HepG2 (cell line): ENCODE results near the gene SLC2A13. TPM values are rescaled to one million over a fixed set of nuclear protein-coding genes. Genes with fewer than 3 reads are reported as not detected.

Experiments used
- FOXO4 ChIP-seq: sonication (generic); formaldehyde crosslinking; conservative IDR thresholded peaks from 2 replicates; pipeline ENCODE4 v1.8.1; 2023; ENCODE audit warnings: missing genetic modification reagents
- GABPB1 ChIP-seq: IDR thresholded peaks from 2 replicates; pipeline ENCODE4 v1.6.1; 2016; ENCODE audit warnings: mild to moderate bottlenecking, missing genetic modification reagents, moderate library complexity, missing compliant biosample characterization
- JARID2 ChIP-seq: sonication (generic); formaldehyde crosslinking; IDR thresholded peaks from 2 replicates; pipeline ENCODE4 v1.8.1; 2023; ENCODE audit warnings: missing genetic modification reagents, inconsistent platforms; ENCODE audit not compliant: insufficient replicate concordance
- PLRG1 ChIP-seq: fragments of 450-650 bp; conservative IDR thresholded peaks from 2 replicates; pipeline ENCODE4 v1.6.1; 2016
- SRY ChIP-seq: sonication (generic); formaldehyde crosslinking; IDR thresholded peaks from 2 replicates; pipeline ENCODE4 v1.8.0; 2022; ENCODE audit warnings: mild to moderate bottlenecking, missing genetic modification reagents
- TCF7L2 ChIP-seq: IDR thresholded peaks from 2 replicates; pipeline ENCODE4 v1.6.1; 2011; ENCODE audit warnings: mild to moderate bottlenecking, low read depth, low read length, moderate library complexity
- ZBTB26 ChIP-seq: IDR thresholded peaks from 2 replicates; pipeline ENCODE4 v1.6.1; 2016; ENCODE audit warnings: missing compliant biosample characterization, missing genetic modification reagents, borderline replicate concordance
- ZBTB40 ChIP-seq, 2 experiments: fragments of 450-650 bp in 1 of 2; sonication (generic) in 1 of 2; formaldehyde crosslinking in 1 of 2; IDR thresholded peaks; 2 replicates each; pipeline versions ENCODE4 v1.6.1 to v1.8.0; 2016 to 2022; ENCODE audit warnings: antibody characterized with exemption in 1 of 2, mild to moderate bottlenecking in 1 of 2, missing genetic modification reagents in 1 of 2
- ZNF136 ChIP-seq: sonication (generic); formaldehyde crosslinking; IDR thresholded peaks from 2 replicates; pipeline ENCODE4 v1.8.1; 2022; ENCODE audit warnings: low read depth, mild to moderate bottlenecking, moderate library complexity, missing genetic modification reagents
- ZNF33A ChIP-seq: sonication (generic); formaldehyde crosslinking; IDR thresholded peaks from 2 replicates; pipeline ENCODE4 v1.5.1; 2020; ENCODE audit warnings: missing genetic modification reagents, mild to moderate bottlenecking, moderate library complexity, borderline replicate concordance
- ZNF607 ChIP-seq: sonication (generic); formaldehyde crosslinking; IDR thresholded peaks from 2 replicates; pipeline ENCODE4 v1.5.1; 2020; ENCODE audit warnings: missing genetic modification reagents, mild to moderate bottlenecking, borderline replicate concordance
- polyA plus RNA-seq, 8 experiments: library from polyadenylated mRNA; depleted of rRNA in 3 of 8; stranded (reverse) in 7 of 8; unstranded in 1 of 8; fragments of >200 nt; fragmentation: Illumina TruSeq in 4 of 8; extraction: Trizol in 4 of 8; gene quantifications; 2 replicates each; pipeline versions ENCODE4 v1.2.1 to v1.2.3, GENCODE V29; 2011 to 2016; ENCODE audit warnings: low read depth in 4 of 8, missing spikeins in 1 of 8, mixed read lengths in 1 of 8; ENCODE audit not compliant: insufficient read depth in 1 of 8
- total RNA-seq, 5 experiments: library from RNA; depleted of rRNA; stranded (reverse); fragments of >200 nt; fragmentation: Illumina TruSeq; extraction: Trizol; gene quantifications; 2 replicates each; pipeline ENCODE4 v1.2.3, GENCODE V29; 2016; ENCODE audit warnings: low read depth in 1 of 5

Gene SLC2A13
- total and polyA plus RNA-seq, 2 of the 13 experiments (the other 11 are each of a cell fraction or from before 2014, with no cell fraction given) = 5.5 to 6.0 TPM

- no peak for TF ChIP-seq JARID2
- TF ChIP-seq GABPB1 (CRISPR knock-in tag) = peak; percentile 46; the same call in 1 of the 2 replicates
- TF ChIP-seq ZBTB40 (IDR thresholded peaks at IDR 0.05) = no peak
- TF ChIP-seq ZBTB40 (CRISPR knock-in tag; IDR thresholded peaks at IDR 0.05) = no peak
- no peak for TF ChIP-seq PLRG1
- no peak; the same call in 1 of the 2 replicates for TF ChIP-seq SRY (CRISPR knock-in tag)
- no peak for TF ChIP-seq ZNF136 (CRISPR knock-in tag)
- 0 out of 2 replicates have a peak, but pooled peaks have one; percentile 40 for TF ChIP-seq ZBTB26 (CRISPR knock-in tag)
- TF ChIP-seq TCF7L2 = no peak
- TF ChIP-seq ZNF33A (CRISPR knock-in tag) = no peak
- no peak for TF ChIP-seq ZNF607 (CRISPR knock-in tag)
- no peak for TF ChIP-seq FOXO4 (CRISPR knock-in tag)
Observed at GRCh38 chr12:40105515-40106201, at the start of gene SLC2A13 (continued).
